WTC11 (cell line): ENCODE data around the gene SENP1. TPM values are rescaled to one million over a fixed set of nuclear protein-coding genes. Genes with fewer than 3 reads are reported as not detected.

Experiments used
- ATAC-seq: fragments of 200-7000 bp; cut with Tn5 transposase; 2 replicates; pipeline ENCODE4 v1.10.0; 2021; ENCODE audit warnings: mild to moderate bottlenecking, moderate library complexity
- Bru-seq: library from RNA; stranded (reverse); fragments of 400-500 nt; gene quantifications from one replicate; lab custom pipeline; 2021; lab: Mats Ljungman, UMichigan
- CTCF ChIA-PET: fragments of 300-600 bp; sonication (Branson Sonifier 250); formaldehyde crosslinking; loops from one replicate; lab custom pipeline; 2021; ENCODE audit warnings: antibody characterized with exemption; lab: Charles Lee
- POLR2A ChIA-PET: fragments of 350-600 bp; sonication (Branson Sonifier 250); formaldehyde crosslinking; loops from one replicate; lab custom pipeline; 2021; ENCODE audit warnings: antibody characterized with exemption; lab: Charles Lee
- DNase-seq: peaks from one replicate; pipeline ENCODE4 v3.0.0; 2021; ENCODE audit warnings: low spot score
- H3K27ac Mint-ChIP-seq: 2 replicates; pipeline ENCODE4 v1.8.0; 2021; ENCODE audit warnings: mixed read lengths
- H3K27me3 Mint-ChIP-seq: 2 replicates; pipeline ENCODE4 v1.8.0; 2021; ENCODE audit warnings: low read depth, mild to moderate bottlenecking, moderate library complexity, mixed read lengths
- H3K36me3 Mint-ChIP-seq: 2 replicates; pipeline ENCODE4 v1.8.0; 2021; ENCODE audit warnings: mixed read lengths
- H3K4me1 Mint-ChIP-seq: 2 replicates; pipeline ENCODE4 v1.8.0; 2022; ENCODE audit warnings: mixed read lengths
- H3K4me3 Mint-ChIP-seq: 2 replicates; pipeline ENCODE4 v1.8.0; 2021; ENCODE audit warnings: mild to moderate bottlenecking, moderate library complexity, mixed read lengths
- H3K9me3 Mint-ChIP-seq: 2 replicates; pipeline ENCODE4 v1.8.0; 2021; ENCODE audit warnings: mixed read lengths
- ETV6 ChIP-seq: sonication (generic); formaldehyde crosslinking; IDR thresholded peaks from 2 replicates; pipeline ENCODE4 v1.8.1; 2022; ENCODE audit warnings: mild to moderate bottlenecking, missing genetic modification reagents
- FOXJ3 ChIP-seq: sonication (generic); formaldehyde crosslinking; IDR thresholded peaks from 2 replicates; pipeline ENCODE4 v1.9.0; 2021; ENCODE audit warnings: missing genetic modification reagents, mild to moderate bottlenecking, borderline replicate concordance
- GABPB1 ChIP-seq: sonication (generic); formaldehyde crosslinking; IDR thresholded peaks from 2 replicates; pipeline ENCODE4 v1.8.1; 2023; ENCODE audit warnings: mild to moderate bottlenecking, missing genetic modification reagents
- MYBL2 ChIP-seq: sonication (generic); formaldehyde crosslinking; IDR thresholded peaks from 2 replicates; pipeline ENCODE4 v1.8.1; 2023; ENCODE audit warnings: mild to moderate bottlenecking, moderate library complexity, missing genetic modification reagents
- TEAD1 ChIP-seq: sonication (generic); formaldehyde crosslinking; IDR thresholded peaks from 2 replicates; pipeline ENCODE4 v1.8.0; 2022; ENCODE audit warnings: mild to moderate bottlenecking, missing genetic modification reagents
- ZNF263 ChIP-seq: sonication (generic); formaldehyde crosslinking; IDR thresholded peaks from 2 replicates; pipeline ENCODE4 v1.8.1; 2022; ENCODE audit warnings: low read depth, mild to moderate bottlenecking, moderate library complexity, missing genetic modification reagents
- ZNF396 ChIP-seq: fragments of 250-450 bp; sonication (Bioruptor Pico); IDR thresholded peaks from 2 replicates; pipeline ENCODE4 v1.8.0; 2021; ENCODE audit warnings: mild to moderate bottlenecking, moderate library complexity, borderline replicate concordance
- long read RNA-seq, 3 experiments: library from RNA in 1 of 3; library from capped mRNA in 1 of 3; library from polyadenylated mRNA in 1 of 3; unstranded in 2 of 3; stranded (forward) in 1 of 3; transcript quantifications; one replicate each; pipeline ENCODE4 v2.0.0, GENCODE V29; 2021
- total RNA-seq: library from RNA; stranded (reverse); gene quantifications from 3 replicates; pipeline ENCODE4 v1.2.3, GENCODE V29; 2021
- TF ChIP-seq, protein P1 (sequence below): fragments of 200-600 bp; IDR thresholded peaks from 2 replicates; pipeline ENCODE4 v1.8.0; 2022; ENCODE audit warnings: antibody characterized with exemption
- TF ChIP-seq, protein P2 (sequence below): fragments of 250-450 bp; sonication (Bioruptor Pico); conservative IDR thresholded peaks from 2 replicates; pipeline ENCODE4 v1.9.0; 2021; ENCODE audit warnings: mild to moderate bottlenecking
- TF ChIP-seq, protein P3 (sequence below): sonication (generic); formaldehyde crosslinking; IDR thresholded peaks from 2 replicates; pipeline ENCODE4 v1.8.1; 2022; ENCODE audit warnings: low read depth, mild to moderate bottlenecking, moderate library complexity, missing genetic modification reagents, borderline replicate concordance
- TF ChIP-seq, protein P4 (sequence below): sonication (generic); formaldehyde crosslinking; IDR thresholded peaks from 2 replicates; pipeline ENCODE4 v1.8.1; 2023; ENCODE audit warnings: mild to moderate bottlenecking, missing genetic modification reagents, borderline replicate concordance
- TF ChIP-seq, protein P5 (sequence below): sonication (generic); formaldehyde crosslinking; IDR thresholded peaks from 2 replicates; pipeline ENCODE4 v1.8.0; 2022; ENCODE audit warnings: mild to moderate bottlenecking, missing genetic modification reagents
- TF ChIP-seq, protein P6 (sequence below): sonication (generic); formaldehyde crosslinking; IDR thresholded peaks from 2 replicates; pipeline ENCODE4 v1.8.0; 2023; ENCODE audit warnings: mild to moderate bottlenecking, missing genetic modification reagents
- TF ChIP-seq, protein P7 (sequence below): sonication (generic); formaldehyde crosslinking; IDR thresholded peaks from 2 replicates; pipeline ENCODE4 v1.8.1; 2022; ENCODE audit warnings: mild to moderate bottlenecking, missing genetic modification reagents, moderate library complexity, borderline replicate concordance
- TF ChIP-seq, protein P8 (sequence below): sonication (generic); formaldehyde crosslinking; IDR thresholded peaks from 2 replicates; pipeline ENCODE4 v1.8.0; 2022; ENCODE audit warnings: mild to moderate bottlenecking, missing genetic modification reagents

The SENP1 gene
- total RNA-seq = 20.4 to 23.3 TPM (median 21.3 TPM) in 3 replicates
- percentile 76 among the genes with signal in this experiment for Bru-seq, nascent RNA
- long read RNA-seq, experiment 1, full-length matches to known transcripts = 34 of 116 reads
- long read RNA-seq, experiment 1, partial matches to known transcripts = 14 of 116 reads
- long read RNA-seq, experiment 1, other reads (novel, unspliced or antisense) = 68 of 116 reads
- long read RNA-seq, experiment 2, full-length matches to known transcripts = 2 of 13 reads
- long read RNA-seq, experiment 2, partial matches to known transcripts = 5 of 13 reads
- long read RNA-seq, experiment 2, other reads (novel, unspliced or antisense) = 6 of 13 reads
- long read RNA-seq, experiment 3, partial matches to known transcripts = 0 of 11 reads
- long read RNA-seq, experiment 3, other reads (novel, unspliced or antisense) = 9 of 11 reads

DNA sequence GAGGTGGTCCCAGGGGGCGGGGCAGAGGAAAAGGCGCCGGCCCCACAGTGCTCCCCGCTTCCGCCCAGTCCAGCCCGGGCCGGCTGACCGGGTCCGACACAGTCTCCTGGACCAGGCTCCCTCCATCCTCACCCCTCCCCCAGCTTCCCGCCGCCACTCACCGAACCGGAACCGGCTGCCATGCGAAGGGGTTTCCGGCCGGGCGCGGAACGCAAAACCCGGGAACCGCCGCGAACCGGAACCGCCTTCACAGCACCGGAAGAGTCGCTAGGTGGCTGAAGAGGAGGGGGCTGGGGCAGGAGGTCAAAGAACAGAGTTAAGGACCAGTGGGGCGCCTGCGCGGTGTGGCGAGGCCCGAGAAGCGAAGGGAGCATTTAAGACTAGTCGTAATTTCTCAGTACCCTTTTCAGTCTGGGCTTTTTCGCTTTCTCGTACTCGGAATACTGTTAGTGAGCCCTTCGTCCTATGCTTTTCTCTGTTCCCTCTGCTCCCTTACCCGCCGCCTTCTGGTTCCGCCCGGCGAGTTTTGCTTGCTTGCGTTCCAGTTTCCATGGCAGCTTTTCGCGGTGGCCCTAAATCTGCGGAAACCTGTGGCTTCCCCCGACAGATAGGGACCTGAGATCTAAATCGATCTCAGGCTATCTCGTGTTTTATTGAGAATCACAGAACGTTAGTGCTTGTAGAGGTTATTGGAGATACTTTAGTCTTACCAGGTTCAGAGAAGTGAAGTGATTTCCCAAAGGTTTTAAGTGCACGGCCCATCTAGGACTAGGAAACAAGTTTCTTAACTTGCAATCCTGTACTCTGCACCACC lies at the start of gene SENP1:
Gene SENP1 (minus strand): TSS at position 213 of the 814 bp plus-strand sequence. CDS start 4,607 bp downstream, outside the sequence.
- H3K9me3 Mint-ChIP-seq = no peaks in the 10 kb centered on the region
- ATAC-seq (peak; percentile 89), DNase-seq (peak; percentile 93)
- no peaks in the 10 kb centered on the region for H3K36me3 Mint-ChIP-seq
- ChIA-PET POLR2A (interaction anchor here (1.0 to 3.2 kb wide), 3 partner anchors 13 to 201 kb away, joined by 6 to 16 read pairs (median 7); partner anchors contain the start of genes ASB8, PFKM and VDR), CTCF (interaction anchor here (0.5 to 3.1 kb wide), 7 partner anchors 13 to 201 kb away, joined by 4 to 15 read pairs (median 7); partner anchors contain the start of genes ASB8, PFKM and VDR)
- peaks cover 16% of the 10 kb centered on the region for H3K4me1 Mint-ChIP-seq
- H3K27me3 Mint-ChIP-seq = peaks cover 25% of the 10 kb centered on the region
- peak within 1 kb of the TSS; percentile 93 for H3K4me3 Mint-ChIP-seq
- H3K27ac Mint-ChIP-seq = peak within 1 kb of the TSS; percentile 98
- TF ChIP-seq GABPB1 (peak; percentile 87), TEAD1 (CRISPR knock-in tag) (peak; percentile 71; the same call in 1 of the 2 replicates), ZNF263 (CRISPR knock-in tag) (no peak), ETV6 (CRISPR knock-in tag) (peak; percentile 61; the same call in 1 of the 2 replicates), ZNF396 (CRISPR knock-in tag) (no peak), FOXJ3 (CRISPR knock-in tag) (no peak), MYBL2 (CRISPR knock-in tag) (peak; percentile 74; the same call in 1 of the 2 replicates)
- TF ChIP-seq, protein P1, sequence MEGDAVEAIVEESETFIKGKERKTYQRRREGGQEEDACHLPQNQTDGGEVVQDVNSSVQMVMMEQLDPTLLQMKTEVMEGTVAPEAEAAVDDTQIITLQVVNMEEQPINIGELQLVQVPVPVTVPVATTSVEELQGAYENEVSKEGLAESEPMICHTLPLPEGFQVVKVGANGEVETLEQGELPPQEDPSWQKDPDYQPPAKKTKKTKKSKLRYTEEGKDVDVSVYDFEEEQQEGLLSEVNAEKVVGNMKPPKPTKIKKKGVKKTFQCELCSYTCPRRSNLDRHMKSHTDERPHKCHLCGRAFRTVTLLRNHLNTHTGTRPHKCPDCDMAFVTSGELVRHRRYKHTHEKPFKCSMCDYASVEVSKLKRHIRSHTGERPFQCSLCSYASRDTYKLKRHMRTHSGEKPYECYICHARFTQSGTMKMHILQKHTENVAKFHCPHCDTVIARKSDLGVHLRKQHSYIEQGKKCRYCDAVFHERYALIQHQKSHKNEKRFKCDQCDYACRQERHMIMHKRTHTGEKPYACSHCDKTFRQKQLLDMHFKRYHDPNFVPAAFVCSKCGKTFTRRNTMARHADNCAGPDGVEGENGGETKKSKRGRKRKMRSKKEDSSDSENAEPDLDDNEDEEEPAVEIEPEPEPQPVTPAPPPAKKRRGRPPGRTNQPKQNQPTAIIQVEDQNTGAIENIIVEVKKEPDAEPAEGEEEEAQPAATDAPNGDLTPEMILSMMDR = no peak
- TF ChIP-seq, protein P2, sequence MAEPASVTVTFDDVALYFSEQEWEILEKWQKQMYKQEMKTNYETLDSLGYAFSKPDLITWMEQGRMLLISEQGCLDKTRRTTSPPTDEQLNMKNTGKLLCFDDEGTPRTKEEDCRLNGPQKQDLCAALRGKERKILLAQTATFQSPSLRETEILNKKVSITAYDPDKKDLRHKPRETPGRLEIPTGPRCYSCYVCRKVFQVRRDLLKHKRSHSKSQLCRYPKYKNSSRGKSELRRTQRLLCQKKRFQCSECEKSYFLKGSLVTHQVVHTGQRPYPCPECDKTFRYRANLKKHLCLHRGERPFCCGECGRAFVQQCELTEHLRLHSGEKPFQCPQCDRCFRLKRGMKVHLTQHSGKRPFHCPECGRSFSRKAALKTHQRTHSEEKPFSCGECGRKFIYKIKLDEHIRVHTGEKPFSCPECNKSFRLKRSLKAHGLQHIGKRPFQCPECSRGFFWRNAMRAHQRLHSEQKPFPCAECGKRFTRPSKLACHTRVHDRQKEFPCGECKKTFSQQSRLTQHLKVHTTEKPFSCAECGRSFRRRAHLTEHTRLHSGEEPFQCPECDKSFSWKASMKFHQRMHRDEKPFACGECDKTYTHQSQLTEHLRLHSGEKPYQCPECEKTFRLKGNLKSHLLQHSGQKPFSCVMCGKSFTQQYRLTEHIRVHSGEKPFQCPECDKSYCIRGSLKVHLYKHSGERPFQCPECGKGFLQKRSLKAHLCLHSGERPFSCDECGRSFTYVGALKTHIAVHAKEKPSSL (CRISPR knock-in tag) = no peak
- TF ChIP-seq, protein P3, sequence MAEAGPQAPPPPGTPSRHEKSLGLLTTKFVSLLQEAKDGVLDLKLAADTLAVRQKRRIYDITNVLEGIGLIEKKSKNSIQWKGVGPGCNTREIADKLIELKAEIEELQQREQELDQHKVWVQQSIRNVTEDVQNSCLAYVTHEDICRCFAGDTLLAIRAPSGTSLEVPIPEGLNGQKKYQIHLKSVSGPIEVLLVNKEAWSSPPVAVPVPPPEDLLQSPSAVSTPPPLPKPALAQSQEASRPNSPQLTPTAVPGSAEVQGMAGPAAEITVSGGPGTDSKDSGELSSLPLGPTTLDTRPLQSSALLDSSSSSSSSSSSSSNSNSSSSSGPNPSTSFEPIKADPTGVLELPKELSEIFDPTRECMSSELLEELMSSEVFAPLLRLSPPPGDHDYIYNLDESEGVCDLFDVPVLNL (CRISPR knock-in tag) = peak; percentile 90; the same call in 1 of the 2 replicates
- TF ChIP-seq, protein P4, sequence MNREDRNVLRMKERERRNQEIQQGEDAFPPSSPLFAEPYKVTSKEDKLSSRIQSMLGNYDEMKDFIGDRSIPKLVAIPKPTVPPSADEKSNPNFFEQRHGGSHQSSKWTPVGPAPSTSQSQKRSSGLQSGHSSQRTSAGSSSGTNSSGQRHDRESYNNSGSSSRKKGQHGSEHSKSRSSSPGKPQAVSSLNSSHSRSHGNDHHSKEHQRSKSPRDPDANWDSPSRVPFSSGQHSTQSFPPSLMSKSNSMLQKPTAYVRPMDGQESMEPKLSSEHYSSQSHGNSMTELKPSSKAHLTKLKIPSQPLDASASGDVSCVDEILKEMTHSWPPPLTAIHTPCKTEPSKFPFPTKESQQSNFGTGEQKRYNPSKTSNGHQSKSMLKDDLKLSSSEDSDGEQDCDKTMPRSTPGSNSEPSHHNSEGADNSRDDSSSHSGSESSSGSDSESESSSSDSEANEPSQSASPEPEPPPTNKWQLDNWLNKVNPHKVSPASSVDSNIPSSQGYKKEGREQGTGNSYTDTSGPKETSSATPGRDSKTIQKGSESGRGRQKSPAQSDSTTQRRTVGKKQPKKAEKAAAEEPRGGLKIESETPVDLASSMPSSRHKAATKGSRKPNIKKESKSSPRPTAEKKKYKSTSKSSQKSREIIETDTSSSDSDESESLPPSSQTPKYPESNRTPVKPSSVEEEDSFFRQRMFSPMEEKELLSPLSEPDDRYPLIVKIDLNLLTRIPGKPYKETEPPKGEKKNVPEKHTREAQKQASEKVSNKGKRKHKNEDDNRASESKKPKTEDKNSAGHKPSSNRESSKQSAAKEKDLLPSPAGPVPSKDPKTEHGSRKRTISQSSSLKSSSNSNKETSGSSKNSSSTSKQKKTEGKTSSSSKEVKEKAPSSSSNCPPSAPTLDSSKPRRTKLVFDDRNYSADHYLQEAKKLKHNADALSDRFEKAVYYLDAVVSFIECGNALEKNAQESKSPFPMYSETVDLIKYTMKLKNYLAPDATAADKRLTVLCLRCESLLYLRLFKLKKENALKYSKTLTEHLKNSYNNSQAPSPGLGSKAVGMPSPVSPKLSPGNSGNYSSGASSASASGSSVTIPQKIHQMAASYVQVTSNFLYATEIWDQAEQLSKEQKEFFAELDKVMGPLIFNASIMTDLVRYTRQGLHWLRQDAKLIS (CRISPR knock-in tag) = 0 out of 2 replicates have a peak, but pooled peaks have one; percentile 28
- TF ChIP-seq, protein P5, sequence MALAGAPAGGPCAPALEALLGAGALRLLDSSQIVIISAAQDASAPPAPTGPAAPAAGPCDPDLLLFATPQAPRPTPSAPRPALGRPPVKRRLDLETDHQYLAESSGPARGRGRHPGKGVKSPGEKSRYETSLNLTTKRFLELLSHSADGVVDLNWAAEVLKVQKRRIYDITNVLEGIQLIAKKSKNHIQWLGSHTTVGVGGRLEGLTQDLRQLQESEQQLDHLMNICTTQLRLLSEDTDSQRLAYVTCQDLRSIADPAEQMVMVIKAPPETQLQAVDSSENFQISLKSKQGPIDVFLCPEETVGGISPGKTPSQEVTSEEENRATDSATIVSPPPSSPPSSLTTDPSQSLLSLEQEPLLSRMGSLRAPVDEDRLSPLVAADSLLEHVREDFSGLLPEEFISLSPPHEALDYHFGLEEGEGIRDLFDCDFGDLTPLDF (CRISPR knock-in tag) = no peak
- TF ChIP-seq, protein P6, sequence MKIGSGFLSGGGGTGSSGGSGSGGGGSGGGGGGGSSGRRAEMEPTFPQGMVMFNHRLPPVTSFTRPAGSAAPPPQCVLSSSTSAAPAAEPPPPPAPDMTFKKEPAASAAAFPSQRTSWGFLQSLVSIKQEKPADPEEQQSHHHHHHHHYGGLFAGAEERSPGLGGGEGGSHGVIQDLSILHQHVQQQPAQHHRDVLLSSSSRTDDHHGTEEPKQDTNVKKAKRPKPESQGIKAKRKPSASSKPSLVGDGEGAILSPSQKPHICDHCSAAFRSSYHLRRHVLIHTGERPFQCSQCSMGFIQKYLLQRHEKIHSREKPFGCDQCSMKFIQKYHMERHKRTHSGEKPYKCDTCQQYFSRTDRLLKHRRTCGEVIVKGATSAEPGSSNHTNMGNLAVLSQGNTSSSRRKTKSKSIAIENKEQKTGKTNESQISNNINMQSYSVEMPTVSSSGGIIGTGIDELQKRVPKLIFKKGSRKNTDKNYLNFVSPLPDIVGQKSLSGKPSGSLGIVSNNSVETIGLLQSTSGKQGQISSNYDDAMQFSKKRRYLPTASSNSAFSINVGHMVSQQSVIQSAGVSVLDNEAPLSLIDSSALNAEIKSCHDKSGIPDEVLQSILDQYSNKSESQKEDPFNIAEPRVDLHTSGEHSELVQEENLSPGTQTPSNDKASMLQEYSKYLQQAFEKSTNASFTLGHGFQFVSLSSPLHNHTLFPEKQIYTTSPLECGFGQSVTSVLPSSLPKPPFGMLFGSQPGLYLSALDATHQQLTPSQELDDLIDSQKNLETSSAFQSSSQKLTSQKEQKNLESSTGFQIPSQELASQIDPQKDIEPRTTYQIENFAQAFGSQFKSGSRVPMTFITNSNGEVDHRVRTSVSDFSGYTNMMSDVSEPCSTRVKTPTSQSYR (CRISPR knock-in tag) = peak; percentile 91; the same call in 1 of the 2 replicates
- TF ChIP-seq, protein P7, sequence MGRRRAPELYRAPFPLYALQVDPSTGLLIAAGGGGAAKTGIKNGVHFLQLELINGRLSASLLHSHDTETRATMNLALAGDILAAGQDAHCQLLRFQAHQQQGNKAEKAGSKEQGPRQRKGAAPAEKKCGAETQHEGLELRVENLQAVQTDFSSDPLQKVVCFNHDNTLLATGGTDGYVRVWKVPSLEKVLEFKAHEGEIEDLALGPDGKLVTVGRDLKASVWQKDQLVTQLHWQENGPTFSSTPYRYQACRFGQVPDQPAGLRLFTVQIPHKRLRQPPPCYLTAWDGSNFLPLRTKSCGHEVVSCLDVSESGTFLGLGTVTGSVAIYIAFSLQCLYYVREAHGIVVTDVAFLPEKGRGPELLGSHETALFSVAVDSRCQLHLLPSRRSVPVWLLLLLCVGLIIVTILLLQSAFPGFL (CRISPR knock-in tag) = 0 out of 2 replicates have a peak, but pooled peaks have one; percentile 66
- TF ChIP-seq, protein P8, sequence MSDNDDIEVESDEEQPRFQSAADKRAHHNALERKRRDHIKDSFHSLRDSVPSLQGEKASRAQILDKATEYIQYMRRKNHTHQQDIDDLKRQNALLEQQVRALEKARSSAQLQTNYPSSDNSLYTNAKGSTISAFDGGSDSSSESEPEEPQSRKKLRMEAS (CRISPR knock-in tag) = peak; percentile 38; the same call in 1 of the 2 replicates
